ENCODE measurements around the gene ARRDC1. TPM values are rescaled to one million over a fixed set of nuclear protein-coding genes. Genes with fewer than 3 reads are reported as not detected.
"Not testable (repeated sequence)": the region's sequence is repeated elsewhere in the genome, so short reads cannot be mapped to it uniquely, and the experiment has no call there.

ARRDC1 gene
- total RNA-seq, 1 donor from 2014 or later: 22.4 TPM

- no peak for DNase-seq (ENCODE audit: low spot score)
These were observed 6.4 kb downstream of the ARRDC1 start for GRCh38 chr9:137611623-137612609.

DNA sequence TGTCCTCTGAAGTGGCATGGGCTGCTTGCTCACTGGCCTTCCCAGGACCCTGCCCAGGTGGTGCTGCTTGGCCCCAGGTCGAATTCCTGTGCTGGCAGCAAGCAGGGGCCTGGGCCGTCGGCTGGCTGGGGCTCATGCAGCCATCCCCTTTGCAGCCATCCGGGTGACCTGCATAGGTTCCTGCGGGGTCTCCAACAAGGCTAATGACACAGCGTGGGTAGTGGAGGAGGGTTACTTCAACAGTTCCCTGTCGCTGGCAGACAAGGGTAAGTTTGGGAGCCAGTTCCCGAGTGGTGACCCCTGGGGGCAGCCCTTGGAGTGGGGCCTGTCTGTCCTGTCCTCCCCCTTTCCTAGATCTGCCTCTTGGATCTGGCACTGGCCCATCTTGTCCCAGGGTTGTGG is 7.3 kb downstream of the ARRDC1 start:
- no peak for DNase-seq (ENCODE audit: low spot score)

DNA sequence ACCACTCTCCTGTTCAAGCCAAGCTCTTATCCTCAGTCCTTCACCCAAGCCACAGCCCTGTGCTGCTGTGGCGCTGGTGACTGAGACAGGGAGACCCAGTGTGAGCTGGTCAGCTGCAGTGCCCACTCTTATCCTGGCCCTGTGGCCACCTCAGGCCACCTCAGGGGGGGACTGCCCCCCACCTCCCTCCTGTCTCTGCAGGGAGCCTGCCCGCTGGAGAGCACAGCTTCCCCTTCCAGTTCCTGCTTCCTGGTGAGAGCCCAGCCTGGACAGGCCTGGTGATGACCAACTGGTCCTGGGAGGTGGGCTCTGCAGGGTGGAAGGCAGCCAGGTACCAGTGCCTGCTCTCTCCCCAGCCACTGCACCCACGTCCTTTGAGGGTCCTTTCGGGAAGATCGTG is 7.8 kb downstream of the ARRDC1 start:
- DNase-seq (ENCODE audit: low spot score): no peak

GRCh38 chr9:137613738-137614523 is 8.4 kb downstream of the ARRDC1 start:
- no peak for DNase-seq (ENCODE audit: low spot score)

- DNase-seq (ENCODE audit: low spot score): no peak
These were observed 9.3 kb downstream of the ARRDC1 start for GRCh38 chr9:137614631-137615386.

GRCh38 chr9:137615387-137615871 is 9.9 kb downstream of the ARRDC1 start:
- no peak for DNase-seq (ENCODE audit: low spot score)

DNA sequence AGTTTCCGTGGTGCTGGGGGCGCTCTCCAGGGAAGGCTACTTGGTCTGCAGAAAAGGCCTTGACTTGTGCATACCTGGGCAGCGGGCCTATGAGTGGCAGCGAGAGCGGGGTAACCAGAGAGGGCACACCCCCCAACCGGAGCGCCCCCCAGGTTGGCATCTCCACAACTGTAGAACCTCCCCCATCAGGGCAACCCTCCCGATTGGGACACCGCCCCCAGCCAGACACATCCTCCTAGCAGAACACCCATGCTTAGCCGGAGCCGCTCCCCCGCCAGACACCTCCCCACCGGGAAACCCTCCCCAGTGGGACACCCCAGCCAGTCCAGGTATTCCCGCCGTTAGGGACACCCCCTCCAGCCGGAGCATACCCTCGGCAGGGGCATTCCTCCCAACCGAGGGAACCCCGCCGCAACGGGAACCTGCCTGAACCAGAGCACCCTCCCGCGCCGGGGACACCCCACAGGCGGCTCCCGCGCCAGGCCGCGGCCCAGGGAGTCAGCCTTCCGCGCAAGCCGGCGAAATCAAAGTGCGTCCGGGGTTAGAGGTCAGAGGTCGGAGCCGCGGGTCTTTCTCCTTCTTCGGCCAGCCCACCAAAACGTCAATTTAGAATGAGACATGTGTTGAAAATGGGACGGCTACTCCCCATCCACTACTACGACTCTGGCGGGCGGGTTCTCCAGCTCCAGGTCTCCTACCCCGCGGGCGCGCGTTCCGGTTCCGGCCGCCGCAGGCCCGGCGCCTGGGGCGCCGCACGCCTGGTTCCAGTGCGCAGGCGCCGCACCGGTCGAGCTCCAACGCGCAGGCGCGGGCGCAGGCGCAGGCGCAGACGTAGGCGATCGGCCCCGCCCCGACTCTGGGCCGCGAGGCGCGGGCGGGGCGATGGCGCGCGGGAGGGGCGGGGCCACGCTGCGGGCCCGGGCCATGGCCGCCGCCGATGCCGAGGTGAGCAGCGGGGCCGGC is 12.9 kb downstream of the ARRDC1 start, which contains the start of gene EHMT1:
EHMT1 (plus strand) TSS at position 901 of the 963 bp plus-strand sequence; CDS start at position 925, 24 bp downstream.
- peak; percentile 96 for DNase-seq (ENCODE audit: low spot score)

- no peak for DNase-seq (ENCODE audit: low spot score)
These were observed 14.0 kb downstream of the ARRDC1 start for GRCh38 chr9:137619240-137620047.

DNA sequence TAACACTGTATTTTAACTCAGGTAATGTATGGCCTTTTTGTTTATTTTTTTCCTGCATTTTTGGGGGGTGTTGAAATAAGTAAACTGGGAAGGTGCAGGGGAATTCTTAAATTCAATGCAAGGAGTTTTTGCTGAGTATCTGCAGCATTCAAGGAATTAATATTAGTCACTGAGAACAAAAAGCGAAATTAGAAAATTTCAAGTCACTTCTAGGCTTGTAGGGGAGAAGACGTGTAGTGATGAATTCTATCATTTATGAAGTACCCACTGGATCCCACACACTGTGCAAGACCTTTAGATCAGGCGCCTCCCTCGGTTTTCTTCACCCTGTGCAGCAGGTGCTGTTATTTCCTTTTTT is 14.5 kb downstream of the ARRDC1 start:
- no peak for DNase-seq (ENCODE audit: low spot score)

- DNase-seq (ENCODE audit: low spot score): no peak
These were observed 15.1 kb downstream of the ARRDC1 start for GRCh38 chr9:137620581-137620980.

DNA sequence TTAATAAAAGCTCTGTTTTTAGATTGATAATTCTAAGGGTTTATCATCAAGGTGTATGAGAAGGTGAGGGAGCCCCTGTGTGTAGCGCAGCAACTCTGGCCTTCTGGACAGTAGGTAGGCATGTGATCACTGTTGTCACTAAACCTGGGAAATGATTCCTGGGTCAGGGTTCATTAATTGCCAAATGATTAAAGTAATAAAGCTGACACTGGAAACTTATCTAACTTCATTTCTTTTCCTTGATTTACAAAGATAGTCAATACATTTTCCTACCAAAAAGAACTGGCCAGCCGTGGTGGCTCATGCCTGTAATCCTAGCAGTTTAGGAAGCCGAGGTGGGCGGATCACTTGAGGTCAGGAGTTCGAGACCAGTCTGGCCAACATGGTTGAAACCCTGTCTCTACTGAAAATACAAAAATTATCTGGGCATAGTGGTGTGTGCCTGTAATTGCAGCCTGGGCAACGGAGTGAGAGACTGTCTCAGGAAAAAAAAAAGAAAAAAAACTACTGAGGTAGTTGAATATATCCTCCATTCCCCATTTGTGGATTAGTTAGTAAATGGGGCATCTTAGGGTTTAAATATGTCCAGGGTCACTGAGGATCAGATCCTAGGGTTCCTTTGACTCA is 15.8 kb downstream of the ARRDC1 start:
- no peak for DNase-seq (ENCODE audit: low spot score)

GRCh38 chr9:137622211-137622610 is 16.7 kb downstream of the ARRDC1 start:
- DNase-seq (ENCODE audit: low spot score): not testable (repeated sequence)

DNA sequence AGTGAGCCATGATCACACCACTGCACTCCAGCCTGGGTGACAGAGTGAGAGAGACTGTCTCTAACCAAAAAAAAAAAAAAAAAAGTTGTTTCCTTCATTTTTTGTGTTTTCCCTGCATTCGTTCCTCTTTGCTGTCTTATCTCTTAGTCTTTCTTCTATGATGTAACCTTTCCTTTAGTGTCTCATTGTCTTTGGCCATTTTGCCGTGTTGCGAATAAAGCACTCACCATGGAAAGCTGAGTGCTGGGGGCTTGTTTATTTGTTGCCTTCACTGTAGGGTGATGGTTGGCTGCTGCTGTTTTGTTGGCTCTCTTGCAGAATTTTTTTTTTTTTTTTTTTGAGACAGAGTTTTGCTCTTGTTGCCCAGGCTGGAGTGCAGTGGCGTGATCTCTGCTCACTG is 21.0 kb downstream of the ARRDC1 start:
- DNase-seq (ENCODE audit: low spot score): no peak

DNA sequence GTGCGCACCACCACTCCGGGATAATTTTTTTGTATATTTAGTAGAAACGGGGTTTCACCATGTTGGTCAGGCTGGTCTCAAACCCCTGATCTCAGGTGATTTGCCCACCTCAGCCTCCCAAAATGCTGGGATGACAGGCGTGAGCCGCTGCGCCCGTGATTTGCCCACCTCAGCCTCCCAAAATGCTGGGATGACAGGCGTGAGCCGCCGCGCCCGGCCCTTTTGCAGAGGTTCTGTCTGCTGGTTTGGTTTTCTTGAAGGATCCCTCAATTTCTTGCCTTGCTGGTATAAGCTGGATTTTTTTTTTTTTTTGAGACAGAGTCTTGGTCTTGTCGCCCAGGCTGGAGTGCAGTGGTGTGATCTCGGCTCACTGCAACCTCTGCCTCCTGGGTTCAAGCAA is 21.9 kb downstream of the ARRDC1 start:
- DNase-seq (ENCODE audit: low spot score): not testable (repeated sequence)

DNA sequence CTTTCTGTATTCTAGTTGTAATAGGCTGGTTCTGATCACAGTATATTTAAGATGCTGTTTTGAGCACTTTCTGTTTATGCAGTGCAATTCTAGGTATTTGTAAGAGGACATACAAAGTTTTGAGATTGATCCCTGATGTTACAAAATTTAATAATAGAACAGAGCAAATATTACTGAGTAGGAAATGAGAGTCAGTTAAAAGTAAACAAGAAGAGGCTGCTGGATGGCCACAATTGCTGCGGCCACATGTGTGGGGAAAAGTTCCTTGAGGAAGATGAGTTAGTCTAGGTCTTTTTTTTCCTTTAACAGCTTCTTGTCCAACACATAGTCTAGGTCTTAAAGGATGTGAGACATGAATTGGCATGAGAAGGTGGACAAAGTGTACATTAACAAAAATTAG is 24.6 kb downstream of the ARRDC1 start:
- no peak for DNase-seq (ENCODE audit: low spot score)

GRCh38 chr9:137630679-137631078 is 25.2 kb downstream of the ARRDC1 start:
- no peak for DNase-seq (ENCODE audit: low spot score)

GRCh38 chr9:137631345-137632229 is 26.1 kb downstream of the ARRDC1 start:
- no peak for DNase-seq (ENCODE audit: low spot score)

Measured in mesenteric fat pad (tissue), 1 donor.